Sigmoid colon (tissue), 4 donors: ENCODE results near the gene CFAP45.

Experiments
- CTCF ChIP-seq, 4 experiments: fragments of 450-650 bp in 3 of 4; fragments of 200-600 bp in 1 of 4; IDR thresholded peaks; one replicate each; pipeline ENCODE4 v1.5.1; 2016 to 2019; ENCODE audit warnings: antibody characterized with exemption in 4 of 4, mild to moderate bottlenecking in 3 of 4, moderate library complexity in 2 of 4
- EP300 ChIP-seq, 4 donors: sonication (generic); formaldehyde crosslinking; IDR thresholded peaks; one replicate each; pipeline ENCODE4 v1.6.1; 2017; ENCODE audit warnings: antibody characterized with exemption in 4 of 4
- POLR2A ChIP-seq, 2 donors: fragments of 450-650 bp; IDR thresholded peaks; one replicate each; pipeline ENCODE4 v1.6.1; 2016; ENCODE audit warnings: antibody characterized with exemption in 2 of 2, mild to moderate bottlenecking in 2 of 2, moderate library complexity in 2 of 2

GRCh38 chr1:159862557-159862956 lies 37.4 kb downstream of the CFAP45 start, which contains the start of gene VSIG8:
- TF ChIP-seq POLR2A (IDR thresholded peaks at IDR 0.05) (no peak), CTCF (IDR thresholded peaks at IDR 0.05) (no peak), EP300 (IDR thresholded peaks at IDR 0.05) (no peak)
